GM21737 (cell line): ENCODE results near the gene TPST2.

Experiments used
- ATAC-seq: cut with Tn5 transposase; IDR thresholded peaks from one replicate; pipeline ENCODE4 v1.9.1; 2021; ENCODE audit warnings: mild to moderate bottlenecking, moderate library complexity; ENCODE audit not compliant: unreplicated experiment

Gene TPST2

GRCh38 chr22:26610996-26611395, 21.1 kb upstream of the TPST2 start:
- ATAC-seq: no peak

- peak; percentile 77 for ATAC-seq
These were observed 20.4 kb upstream of the TPST2 start for GRCh38 chr22:26610072-26610958.

GRCh38 chr22:26609287-26609686, 19.4 kb upstream of the TPST2 start:
- ATAC-seq: no peak

GRCh38 chr22:26608129-26608528, 18.2 kb upstream of the TPST2 start:
- ATAC-seq: no peak

GRCh38 chr22:26606611-26607010, 16.7 kb upstream of the TPST2 start:
- ATAC-seq: no peak

GRCh38 chr22:26604368-26604767, 14.4 kb upstream of the TPST2 start:
- ATAC-seq: no peak

- ATAC-seq: no peak
These were observed 12.2 kb upstream of the TPST2 start for GRCh38 chr22:26602127-26602526.

GRCh38 chr22:26601726-26602125, 11.8 kb upstream of the TPST2 start:
- ATAC-seq: no peak

GRCh38 chr22:26599505-26599904, 9.6 kb upstream of the TPST2 start:
- no peak for ATAC-seq

- no peak for ATAC-seq
These were observed 7.5 kb upstream of the TPST2 start for GRCh38 chr22:26597480-26597879.

- ATAC-seq: no peak
These were observed 7.1 kb upstream of the TPST2 start for GRCh38 chr22:26597026-26597425.

- ATAC-seq: no peak
These were observed 3.8 kb upstream of the TPST2 start for GRCh38 chr22:26593763-26594162.

GRCh38 chr22:26592421-26592891, 2.5 kb upstream of the TPST2 start:
- no peak for ATAC-seq

- peak; percentile 11 for ATAC-seq
These were observed 526 bp downstream of the TPST2 start for GRCh38 chr22:26589367-26589844.

- ATAC-seq: no peak
These were observed 1.1 kb downstream of the TPST2 start for GRCh38 chr22:26588729-26589366.

GRCh38 chr22:26587991-26588613, 1.8 kb downstream of the TPST2 start:
- no peak for ATAC-seq

GRCh38 chr22:26586556-26587325, 3.2 kb downstream of the TPST2 start:
- ATAC-seq: no peak

GRCh38 chr22:26585104-26585790, 4.7 kb downstream of the TPST2 start:
- no peak for ATAC-seq

GRCh38 chr22:26584010-26584409, 5.9 kb downstream of the TPST2 start:
- ATAC-seq: no peak

GRCh38 chr22:26581633-26582168, 8.2 kb downstream of the TPST2 start:
- no peak for ATAC-seq
